Limb (tissue), 2 donors: ENCODE data around the gene FGR.
"Not testable (repeated sequence)": the region's sequence is repeated elsewhere in the genome, so short reads cannot be mapped to it uniquely, and the experiment has no call there.

Experiments
- DNase-seq, 2 donors: peaks; one replicate each; pipeline ENCODE4 v3.0.0-alpha.2; 2016; ENCODE audit errors: extremely low spot score in 2 of 2

The FGR gene

DNA sequence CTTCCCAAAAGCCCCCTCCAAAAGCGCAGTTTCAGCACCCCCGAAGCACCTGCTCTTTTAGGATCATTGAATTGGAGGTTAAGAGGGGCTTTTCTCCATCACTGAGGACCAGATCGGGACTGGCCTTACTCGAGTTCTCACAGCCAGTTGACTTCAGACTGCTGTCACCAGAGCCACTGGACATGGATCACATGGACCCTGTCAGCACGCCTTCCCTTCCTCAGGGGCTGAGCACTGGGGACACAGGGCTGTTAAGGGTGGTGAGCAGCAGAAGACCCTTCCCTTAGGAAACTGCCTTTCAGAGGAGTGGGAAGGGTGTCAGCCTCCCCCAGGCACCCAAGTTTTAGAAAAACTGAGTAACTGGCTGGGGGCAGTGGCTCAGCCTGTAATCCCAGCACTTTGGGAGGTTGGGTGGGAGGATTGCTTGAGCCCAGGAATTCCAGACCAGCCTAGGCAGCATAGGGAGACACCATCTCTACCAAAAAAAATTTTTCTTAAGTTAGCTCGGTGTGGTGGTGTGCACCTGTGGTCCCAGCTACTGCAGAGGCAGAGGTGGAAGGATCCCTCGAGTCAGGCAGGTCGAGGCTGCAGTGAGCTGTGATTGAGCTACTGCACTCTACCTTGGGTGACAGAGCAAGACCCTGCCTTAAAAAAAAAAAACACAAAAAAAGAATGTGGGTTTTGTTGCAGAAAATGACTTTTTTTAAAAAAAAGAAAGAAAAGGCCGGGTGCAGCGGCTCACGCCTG is 584 bp upstream of the FGR start:
- DNase-seq = no peak

DNA sequence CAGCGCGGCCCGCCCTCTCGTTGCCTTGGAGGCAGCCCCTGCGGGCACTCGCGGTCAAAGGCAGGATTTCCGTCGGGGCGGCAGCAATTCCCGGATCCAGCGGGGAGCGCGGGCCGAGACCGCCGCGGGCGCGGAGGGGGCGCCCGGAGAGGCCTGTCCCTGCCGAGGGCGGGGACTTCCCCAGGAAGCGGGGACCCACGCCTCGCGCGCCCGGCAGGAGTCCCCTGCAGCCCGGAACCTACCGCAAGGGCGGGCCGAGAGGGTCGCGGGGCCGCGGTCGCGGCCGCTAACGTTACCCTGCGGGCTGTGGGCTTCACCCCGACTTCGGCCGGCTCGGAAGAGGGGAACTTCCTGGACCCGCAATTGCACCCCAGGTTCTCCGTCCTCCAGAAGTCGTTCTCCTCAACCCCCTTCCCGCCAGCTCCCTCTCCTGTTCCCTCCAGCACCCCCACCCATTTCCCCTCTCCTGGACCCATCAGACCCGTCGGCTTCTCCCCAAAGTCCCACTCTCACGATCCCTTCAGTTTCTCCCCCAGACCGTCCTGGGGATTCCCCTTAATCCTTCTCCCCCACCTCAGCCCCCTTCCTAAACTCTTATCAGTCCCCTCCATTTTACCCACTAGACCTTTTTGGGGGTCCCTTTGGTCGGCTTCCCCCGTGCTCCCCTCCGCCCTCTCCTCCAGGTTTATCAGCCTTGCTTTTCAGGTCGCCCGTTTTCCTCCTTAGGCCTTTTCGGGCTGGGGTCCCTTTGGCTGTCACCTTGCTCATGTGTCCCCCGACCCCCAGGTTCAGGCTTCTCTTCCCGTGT is 604 bp downstream of the FGR start:
- DNase-seq = peak in 1 of 2 donors; percentile 65

- DNase-seq = no peak
These were observed 1.3 kb downstream of the FGR start for GRCh38 chr1:27633640-27634176.

- DNase-seq = no peak
These were observed 1.7 kb downstream of the FGR start for GRCh38 chr1:27633298-27633610.

- no peak for DNase-seq
These were observed 2.3 kb downstream of the FGR start for GRCh38 chr1:27632387-27633297.

DNA sequence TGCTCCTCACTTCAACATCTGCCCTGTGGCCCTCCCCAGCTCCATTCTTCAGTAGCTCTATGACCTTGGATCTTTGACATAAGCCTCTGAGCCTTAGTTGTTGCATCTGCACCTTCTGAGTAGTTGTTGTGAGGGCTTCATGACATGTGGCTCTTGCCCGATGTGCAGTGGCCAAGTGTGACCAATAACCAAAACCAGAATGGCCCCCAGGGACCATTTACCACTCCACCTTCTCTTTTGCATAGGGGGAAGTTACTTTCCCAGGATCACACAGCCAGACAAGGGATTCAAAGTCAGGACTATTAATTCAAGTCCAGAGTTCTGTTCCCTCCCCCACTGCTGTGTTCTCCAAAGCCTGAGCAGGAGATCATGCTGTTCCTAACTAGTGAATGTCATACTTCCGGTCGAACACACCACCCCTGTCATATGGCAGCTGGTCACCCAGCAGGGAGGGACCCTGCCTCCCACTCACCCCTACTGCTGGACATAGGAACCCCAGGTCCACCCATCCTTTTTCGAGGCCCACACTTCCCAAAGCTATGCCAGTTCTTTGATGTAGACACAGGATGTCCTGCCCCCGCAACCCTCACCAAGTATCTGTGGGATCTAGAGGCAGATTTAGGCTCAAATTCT is 4.0 kb downstream of the FGR start:
- DNase-seq = no peak

- DNase-seq = no peak
These were observed 6.3 kb downstream of the FGR start for GRCh38 chr1:27628712-27629111.

DNA sequence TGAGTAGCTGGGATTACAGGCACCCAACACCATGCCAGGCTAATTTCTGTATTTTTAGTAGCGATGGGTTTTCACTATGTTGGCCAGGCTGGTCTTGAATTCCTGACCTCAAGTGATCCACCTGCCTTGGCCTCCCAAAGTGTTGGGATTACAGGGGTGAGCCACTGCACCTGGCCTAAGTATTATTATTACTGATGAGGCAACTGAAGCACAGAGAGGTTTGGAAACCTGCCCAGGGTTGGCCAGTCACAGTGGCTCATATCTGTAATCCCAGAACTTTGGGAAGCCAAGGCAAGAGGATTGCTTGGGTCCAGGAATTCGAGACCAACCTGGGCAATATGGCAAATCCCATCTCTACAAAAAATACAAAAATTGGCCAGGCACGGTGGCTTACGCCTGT is 7.3 kb downstream of the FGR start:
- not testable (repeated sequence) for DNase-seq

- no peak for DNase-seq
These were observed 7.9 kb downstream of the FGR start for GRCh38 chr1:27627061-27627460.

GRCh38 chr1:27626031-27626935 is 8.7 kb downstream of the FGR start:
- no peak for DNase-seq

DNA sequence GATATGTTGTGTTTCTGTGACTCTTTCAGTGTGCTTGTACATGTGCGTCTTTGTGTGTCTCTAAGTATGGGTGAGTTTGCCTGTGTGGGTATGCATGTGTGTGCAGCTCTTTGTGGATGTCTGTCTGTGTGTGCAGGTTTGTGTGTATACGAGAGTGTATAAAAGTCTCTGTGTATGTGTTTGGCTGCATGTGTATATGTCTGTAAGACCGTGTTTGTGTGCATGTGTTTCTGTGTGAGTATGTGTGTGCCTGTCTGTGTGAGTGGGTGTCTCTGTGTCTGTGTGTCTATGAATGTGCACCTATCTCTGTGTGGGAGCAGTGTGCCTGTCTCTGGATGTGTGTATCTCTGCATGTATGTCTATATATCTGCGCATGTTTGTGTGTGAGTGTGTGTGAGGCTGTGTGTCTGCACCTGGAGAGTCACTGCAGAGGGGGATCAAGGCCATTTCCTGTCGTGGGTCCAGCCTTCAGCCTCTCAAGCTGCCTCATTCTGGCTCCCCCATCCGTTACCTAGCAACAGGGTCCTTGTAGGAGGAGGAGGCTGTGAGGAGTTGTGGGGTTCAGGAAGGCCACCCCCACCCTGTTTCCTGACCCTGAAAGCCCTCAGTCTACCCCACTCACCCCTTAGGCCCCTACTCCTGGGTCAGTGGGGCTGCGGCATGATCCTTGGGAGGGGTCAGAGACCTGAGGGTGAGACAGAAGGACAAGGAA is 10.4 kb downstream of the FGR start:
- no peak for DNase-seq

DNA sequence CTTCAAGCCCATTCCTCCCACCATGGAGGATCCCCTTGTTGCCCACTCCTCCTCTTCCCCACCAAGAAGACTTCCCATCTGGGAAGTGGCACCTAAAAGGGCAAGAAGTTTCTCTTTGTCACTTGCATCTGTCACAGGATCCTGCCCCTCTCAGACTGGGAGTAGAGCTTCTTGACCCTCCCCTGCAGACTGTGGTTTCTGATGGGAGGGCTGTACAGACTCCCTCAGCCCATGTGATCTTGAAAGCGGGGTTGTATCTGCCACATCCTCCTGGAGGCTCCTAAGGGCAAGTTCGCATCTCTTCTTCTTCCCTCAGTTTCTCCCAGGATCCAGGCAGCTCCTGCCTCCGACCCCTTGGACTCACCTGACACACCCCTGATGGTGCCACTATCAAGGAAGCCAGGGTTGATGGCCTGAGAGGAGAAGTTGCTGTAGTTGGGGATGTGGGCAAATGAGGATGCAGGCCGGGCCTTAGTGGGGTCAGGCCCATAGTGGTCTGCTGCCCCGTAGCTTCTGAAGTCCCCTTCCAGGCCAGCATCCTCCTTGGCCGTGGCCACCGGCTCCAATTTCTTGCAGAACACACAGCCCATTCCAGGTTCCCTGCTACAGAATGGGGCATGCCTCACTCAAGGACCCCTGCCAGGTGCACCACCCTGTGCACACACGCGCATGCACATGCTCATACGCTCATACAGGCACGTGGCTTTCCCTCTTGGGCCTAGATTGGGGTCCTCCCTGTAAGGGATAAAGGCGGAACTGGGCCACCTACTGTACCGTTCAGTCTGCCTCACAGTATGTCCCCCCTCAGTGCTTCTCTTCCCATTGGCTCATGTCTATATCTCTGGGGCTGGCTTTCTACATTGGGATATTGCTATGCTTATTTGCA is 11.4 kb downstream of the FGR start:
- no peak for DNase-seq

GRCh38 chr1:27622828-27623227 is 12.2 kb downstream of the FGR start:
- DNase-seq = no peak

GRCh38 chr1:27621051-27621920 is 13.7 kb downstream of the FGR start:
- DNase-seq = no peak

DNA sequence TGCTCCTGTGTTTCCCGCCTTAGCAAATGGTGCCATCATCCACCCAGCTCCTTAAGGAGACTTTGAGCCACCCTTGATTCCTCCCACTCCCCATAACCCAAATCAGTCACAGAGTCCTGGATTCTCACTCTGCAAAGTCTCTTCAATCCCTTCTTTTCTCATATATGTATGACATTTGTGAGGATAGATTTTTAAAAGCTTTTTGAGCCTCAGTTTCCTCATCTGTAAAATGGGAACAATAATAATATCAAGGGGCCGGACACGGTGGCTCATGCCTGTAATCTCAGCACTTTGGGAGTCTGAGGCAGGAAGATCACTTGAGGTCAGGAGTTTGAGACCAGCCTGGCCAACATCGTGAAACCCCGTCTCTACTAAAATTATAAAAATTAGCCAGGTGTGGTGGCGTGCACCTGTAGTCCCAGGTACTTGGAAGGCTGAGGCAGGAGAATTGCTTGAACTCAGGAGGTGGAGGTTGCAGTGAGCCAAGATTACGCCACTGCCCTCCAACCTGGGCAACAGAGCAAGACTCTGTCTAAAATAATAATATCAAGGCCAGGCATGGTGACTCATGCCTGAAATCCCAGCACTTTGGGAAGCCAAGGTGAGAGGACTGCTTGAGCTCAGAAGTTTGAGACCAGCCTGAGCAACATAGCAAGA is 15.1 kb downstream of the FGR start:
- DNase-seq = not testable (repeated sequence)

GRCh38 chr1:27618341-27619082 is 16.5 kb downstream of the FGR start:
- no peak for DNase-seq
